HCT116 (cell line): Measurements from ENCODE around the gene C5AR2. TPM values are rescaled to one million over a fixed set of nuclear protein-coding genes. Genes with fewer than 3 reads are reported as not detected.

ENCODE experiments used
- ATAC-seq: fragments of 200-7000 bp; cut with Tn5 transposase; 2 replicates; pipeline ENCODE4 v1.9.1; 2020; ENCODE audit warnings: mild to moderate bottlenecking, moderate library complexity
- BruUV-seq: library from RNA; stranded (reverse); fragments of 400-500 nt; replicated peaks from 2 replicates; lab custom pipeline; 2021; lab: Mats Ljungman, UMichigan
- CTCF ChIA-PET: fragments of 300-600 bp; sonication (Branson Sonifier 250); formaldehyde crosslinking; loops from one replicate; lab custom pipeline; 2021; ENCODE audit warnings: antibody characterized with exemption; lab: Charles Lee
- POLR2A ChIA-PET: fragments of 300-600, 350-600 bp; sonication (Branson Sonifier 250); formaldehyde crosslinking; loops from one replicate; lab custom pipeline; 2021; ENCODE audit warnings: antibody characterized with exemption; lab: Charles Lee
- RAD21 ChIA-PET, 2 experiments: fragments of 300-600 bp; sonication (Branson Sonifier 250); formaldehyde crosslinking; loops; one replicate each; lab custom pipeline; 2023; ENCODE audit warnings: low total read pairs in 2 of 2; ENCODE audit not compliant: uncharacterized antibody in 2 of 2, unreplicated experiment in 2 of 2, low non-redundant PET in 1 of 2; lab: Charles Lee
- DNase-seq: peaks from one replicate; pipeline ENCODE4 v3.0.0-alpha.2; 2010; ENCODE audit warnings: low read depth, low spot score
- H2AFZ ChIP-seq: fragments of 200-600 bp; shearing (Covaris generic), sonication (generic); 2 replicates; pipeline ENCODE4 v1.6.1; 2017; ENCODE audit warnings: low read depth, mixed run types, mixed read lengths, antibody characterized with exemption, low read length; ENCODE audit not compliant: poor library complexity, severe bottlenecking
- H3K27ac ChIP-seq: 2 replicates; pipeline ENCODE4 v1.5.1; 2012; ENCODE audit warnings: low read depth, low read length
- H3K27me3 ChIP-seq: fragments of 200-600 bp; sonication (generic); 2 replicates; pipeline ENCODE4 v1.6.1; 2016; ENCODE audit warnings: mixed run types, low read length, mixed read lengths; ENCODE audit not compliant: insufficient read depth
- H3K36me3 ChIP-seq, 2 experiments: fragments of 200-500 bp in 1 of 2; fragments of 200-600 bp in 1 of 2; sonication (Bioruptor generic) in 1 of 2; sonication (generic) in 1 of 2; 2 replicates each; pipeline versions ENCODE4 v1.5.1 to v1.6.1; 2014 to 2016; ENCODE audit warnings: low read length in 2 of 2, inconsistent platforms in 1 of 2, mixed read lengths in 1 of 2, mixed run types in 1 of 2; ENCODE audit not compliant: insufficient read depth in 2 of 2, control insufficient read depth in 1 of 2
- H3K4me1 ChIP-seq, 2 experiments: fragments of 200-600 bp in 1 of 2; sonication (generic) in 1 of 2; 2 replicates each; pipeline versions ENCODE4 v1.5.1 to v1.6.1; 2012 to 2017; ENCODE audit warnings: low read length in 2 of 2, inconsistent platforms in 1 of 2, mild to moderate bottlenecking in 1 of 2, mixed read lengths in 1 of 2, mixed run types in 1 of 2, moderate library complexity in 1 of 2; ENCODE audit not compliant: insufficient read depth in 2 of 2, control insufficient read depth in 1 of 2
- H3K4me2 ChIP-seq: fragments of 200-600 bp; sonication (generic); 2 replicates; pipeline ENCODE4 v1.6.1; 2017; ENCODE audit warnings: mixed run types, low read length, mixed read lengths
- H3K4me3 ChIP-seq, 2 experiments: fragments of 200-600 bp in 1 of 2; sonication (generic) in 1 of 2; replicated peaks in 1 of 2; 2 replicates each; pipeline ENCODE4 v1.5.1; 2011 to 2016; ENCODE audit warnings: low read length in 2 of 2, control low read depth in 1 of 2, low read depth in 1 of 2, mild to moderate bottlenecking in 1 of 2, mixed read lengths in 1 of 2, mixed run types in 1 of 2
- H3K79me2 ChIP-seq: fragments of 200-600 bp; sonication (generic); 2 replicates; pipeline ENCODE4 v1.6.1; 2017; ENCODE audit warnings: mild to moderate bottlenecking, mixed run types, low read length, moderate library complexity, mixed read lengths; ENCODE audit not compliant: insufficient read depth
- H3K9ac ChIP-seq: fragments of 200-600 bp; sonication (generic); 2 replicates; pipeline ENCODE4 v1.6.1; 2016; ENCODE audit warnings: low read length, mixed read lengths
- H3K9me2 ChIP-seq: fragments of 200-600 bp; sonication (generic), shearing (Covaris generic); 2 replicates; pipeline ENCODE4 v1.6.1; 2017; ENCODE audit warnings: mixed run types, mild to moderate bottlenecking, moderate library complexity; ENCODE audit not compliant: insufficient read depth
- H3K9me3 ChIP-seq, 2 experiments: fragments of 200-500 bp in 1 of 2; fragments of 200-600 bp in 1 of 2; sonication (Bioruptor generic) in 1 of 2; sonication (generic) in 1 of 2; 2 replicates each; pipeline ENCODE4 v1.6.1; 2014 to 2017; ENCODE audit warnings: low read length in 2 of 2, mixed read lengths in 2 of 2, inconsistent platforms in 1 of 2, low read depth in 1 of 2, mild to moderate bottlenecking in 1 of 2, mixed run types in 1 of 2, moderate library complexity in 1 of 2; ENCODE audit not compliant: control insufficient read depth in 1 of 2, insufficient read depth in 1 of 2
- H4K20me1 ChIP-seq: fragments of 200-600 bp; sonication (generic), shearing (Covaris generic); 2 replicates; pipeline ENCODE4 v1.6.1; 2017; ENCODE audit warnings: mixed run types, mild to moderate bottlenecking, moderate library complexity; ENCODE audit not compliant: insufficient read depth
- ATF3 ChIP-seq: IDR thresholded peaks from 2 replicates; pipeline ENCODE4 v1.6.1; 2012
- EGR1 ChIP-seq: IDR thresholded peaks from 2 replicates; pipeline ENCODE4 v1.6.1; 2012; ENCODE audit warnings: low read depth
- ELF1 ChIP-seq: IDR thresholded peaks from 2 replicates; pipeline ENCODE4 v1.6.1; 2012; ENCODE audit warnings: low read depth, borderline replicate concordance
- EZH2 ChIP-seq: fragments of 200-600 bp; sonication (generic); IDR thresholded peaks from 2 replicates; pipeline ENCODE4 v1.6.1; 2017; ENCODE audit warnings: antibody characterized with exemption, mixed run types
- FOSL1 ChIP-seq: IDR thresholded peaks from 2 replicates; pipeline ENCODE4 v1.6.1; 2012; ENCODE audit warnings: low read depth
- POLR2A ChIP-seq: IDR thresholded peaks from 2 replicates; pipeline ENCODE4 v1.7.0; 2011; ENCODE audit warnings: borderline replicate concordance; ENCODE audit not compliant: insufficient read depth, insufficient read length; ENCODE audit errors: extremely low read depth
- POLR2AphosphoS5 ChIP-seq: IDR thresholded peaks from 2 replicates; pipeline ENCODE4 v1.6.1; 2011; ENCODE audit warnings: mild to moderate bottlenecking, low read depth, low read length, moderate library complexity
- RAD21 ChIP-seq: IDR thresholded peaks from 2 replicates; pipeline ENCODE4 v1.6.1; 2012; ENCODE audit warnings: low read depth, mild to moderate bottlenecking
- REST ChIP-seq: IDR thresholded peaks from 2 replicates; pipeline ENCODE4 v1.6.1; 2012; ENCODE audit warnings: low read depth
- SIN3A ChIP-seq: IDR thresholded peaks from 2 replicates; pipeline ENCODE4 v1.6.1; 2012; ENCODE audit warnings: low read depth
- ZBTB33 ChIP-seq: IDR thresholded peaks from 2 replicates; pipeline ENCODE4 v1.6.1; 2011; ENCODE audit warnings: mild to moderate bottlenecking, low read length, moderate library complexity; ENCODE audit not compliant: insufficient replicate concordance; ENCODE audit errors: extremely low read depth
- ZFX ChIP-seq: fragments of 450-650 bp; IDR thresholded peaks from 2 replicates; pipeline ENCODE4 v1.6.1; 2017
- ZNF274 ChIP-seq: fragments of 200-500 bp; sonication (Bioruptor generic); IDR thresholded peaks from 2 replicates; pipeline ENCODE4 v1.6.1; 2014; ENCODE audit warnings: mild to moderate bottlenecking, low read depth, low read length, inconsistent platforms
- intact Hi-C: fragments of 100-400 bp; cut with micrococcal nuclease; formaldehyde crosslinking; loops from 2 replicates; pipeline ENCODE4 v1.10.0; 2022
- total RNA-seq: library from RNA; stranded (reverse); gene quantifications from one replicate; pipeline ENCODE4 v1.2.1, GENCODE V29; 2021; ENCODE audit not compliant: unreplicated experiment

C5AR2 gene
- total RNA-seq, 1 experiment from 2014 or later = 0.12 TPM

- TF ChIP-seq ATF3 (no peak), EGR1 (no peak), POLR2A (no peak), ELF1 (no peak)
These were observed 10.3 kb upstream of the C5AR2 start (continued) for GRCh38 chr19:47321630-47322029.

GRCh38 chr19:47322058-47322457, 9.9 kb upstream of the C5AR2 start:
- Histone ChIP-seq H2AFZ (no peak overlapping the region), H3K27me3 (no peaks in the 10 kb centered on the region), H3K9me2 (no peaks in the 10 kb centered on the region), H4K20me1 (no peaks in the 10 kb centered on the region), H3K9ac (no peak overlapping the region), H3K4me1 (no peaks in the 10 kb centered on the region), H3K9me3 (no peaks in the 10 kb centered on the region), H3K79me2 (no peaks in the 10 kb centered on the region)
- RAD21 ChIA-PET = no interaction called here
- DNase-seq = no peak
- ATAC-seq = no peak
- CTCF ChIA-PET = no interaction called here
- POLR2A ChIA-PET = no interaction called here
- TF ChIP-seq RAD21 (no peak), ATF3 (no peak), FOSL1 (no peak), REST (no peak), ZNF274 (no peak), ELF1 (no peak), ZFX (no peak), EZH2 (no peak), SIN3A (no peak), POLR2AphosphoS5 (no peak), ZBTB33 (no peak)
- TF ChIP-seq, all 23 proteins: peak for 0
- Histone ChIP-seq H3K36me3 (no peaks in the 10 kb centered on the region), H3K4me2 (no peak overlapping the region), H3K4me3 (no peak overlapping the region), H3K27ac (no peak overlapping the region)
- no TSS peak for BruUV-seq
- intact Hi-C loops = no loop called here
